ENCODE results near the gene FOXO6. TPM values are rescaled to one million over a fixed set of nuclear protein-coding genes. Genes with fewer than 3 reads are reported as not detected.

Gene FOXO6
- total and polyA plus RNA-seq, 10 of the 15 experiments (the other 5 are each of a cell fraction or from before 2014, with no cell fraction given): 0.37 TPM; not detected in 9

- TF ChIP-seq CEBPZ (IDR thresholded peaks at IDR 0.05; ENCODE audit: low read depth, low read length) (no peak), SMC3 (IDR thresholded peaks at IDR 0.05; ENCODE audit: borderline replicate concordance, low read length) (no peak), NFIC (IDR thresholded peaks at IDR 0.05; ENCODE audit: low read depth, low read length) (no peak), GATAD2B (conservative IDR thresholded peaks at IDR 0.05; ENCODE audit: low read depth) (no peak), IRF5 (IDR thresholded peaks at IDR 0.05; ENCODE audit: borderline replicate concordance) (no peak), POLR2A (IDR thresholded peaks at IDR 0.05; ENCODE audit: low read depth, low read length) (no peak), HDGF (IDR thresholded peaks at IDR 0.05) (no peak)
These were observed 30.7 kb downstream of the FOXO6 start (continued) for GRCh38 chr1:41391834-41392527.

- H3K4me1 ChIP-seq (ENCODE audit: control insufficient read depth, insufficient read depth, low read length): no peaks in the 10 kb centered on the region
- no peak for TF ChIP-seq RB1 (IDR thresholded peaks at IDR 0.05; ENCODE audit: borderline replicate concordance)
- no peak for TF ChIP-seq ATF7 (IDR thresholded peaks at IDR 0.05; ENCODE audit: low read depth)
- TF ChIP-seq RFX5 (IDR thresholded peaks at IDR 0.05; ENCODE audit: low read depth, low read length): no peak
- no peaks in the 10 kb centered on the region for H3K79me2 ChIP-seq (ENCODE audit: control insufficient read depth, insufficient read depth, low read length)
- no peak overlapping the region for H3K27ac ChIP-seq (ENCODE audit: control insufficient read depth, insufficient read depth)
- ATAC-seq (no peak), FAIRE-seq (no peak), DNase-seq (ENCODE audit: low read depth, low spot score) (no peak)
- ChIA-PET POLR2A (no interaction called here), CTCF (interaction anchor here (0.6 to 1.0 kb wide), 2 partner anchors 131 to 170 kb away, joined by 3 read pairs; no protein-coding TSS in a partner anchor), RAD21 (ENCODE audit: unreplicated experiment) (no interaction called here), SMC1A (ENCODE audit: uncharacterized antibody, unreplicated experiment) (interaction anchor here (0.6 to 0.9 kb wide), 3 partner anchors 70 to 1162 kb away, joined by 3 to 4 read pairs (median 3); no protein-coding TSS in a partner anchor)
- no TSS peak for BruUV-seq (replicated peaks)
- no peak overlapping the region for H3K4me3 ChIP-seq
- no peak overlapping the region for H3K4me2 ChIP-seq (ENCODE audit: control insufficient read depth, insufficient read depth)
- intact Hi-C loops (cut with micrococcal nuclease; ENCODE audit: unreplicated experiment) (no loop called here), in situ Hi-C loops (cut with MboI) (no loop called here)
- H3K9me3 ChIP-seq (replicated peaks; ENCODE audit: control insufficient read depth, insufficient read depth, low read length): no peaks in the 10 kb centered on the region
- no peaks in the 10 kb centered on the region for H4K20me1 ChIP-seq (ENCODE audit: control insufficient read depth, insufficient read depth)
- H3K27me3 ChIP-seq (replicated peaks in 1 of 2; ENCODE audit: control insufficient read depth in 2 of 2, insufficient read depth in 2 of 2, low read length in 1 of 2): peaks cover 0 to 1% of the 10 kb centered on the region in 2 experiments; a peak in 1 of 4 replicates
- 0% methylated on average over 4 of the region's 4 CpGs for WGBS (ENCODE audit: insufficient coverage, insufficient replicate concordance, low lambda C conversion rate, missing lambda C conversion rate)
- H3K36me3 ChIP-seq (ENCODE audit: control insufficient read depth in 2 of 2, insufficient read depth in 2 of 2, low read length in 1 of 2): no peaks in the 10 kb centered on the region
- no peak overlapping the region for H2AFZ ChIP-seq (ENCODE audit: control insufficient read depth, low read depth, low read length)
- no peak overlapping the region for H3K9ac ChIP-seq (ENCODE audit: control insufficient read depth, insufficient read depth, low read length)
These were observed 31.3 kb downstream of the FOXO6 start for GRCh38 chr1:41392528-41392924.
